HK-2 (cell line): ENCODE data around the gene EIF2B5.
A peak's percentile ranks its signal among the peaks of the same experiment; 100 is the strongest.

Experiments used
- DNase-seq: peaks from one replicate; pipeline ENCODE4 v3.0.0-alpha.2; 2018; ENCODE audit not compliant: unreplicated experiment

The EIF2B5 gene

DNA sequence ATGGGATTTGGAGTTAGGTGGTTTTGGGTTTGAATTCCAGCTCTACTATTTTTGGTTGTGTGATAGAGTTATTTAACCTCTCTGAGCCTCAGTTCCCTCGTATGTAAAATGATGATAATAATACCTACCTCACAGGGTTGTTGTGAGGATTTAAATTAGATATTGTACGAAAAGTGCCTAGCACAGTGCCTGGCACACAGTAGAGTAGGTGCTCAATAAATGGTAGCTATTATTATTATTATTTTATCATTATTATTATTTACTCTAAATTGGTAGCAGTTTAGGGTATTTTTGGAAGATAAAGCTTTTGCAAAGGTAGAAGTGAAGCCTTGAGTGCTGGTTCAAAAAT is 38.2 kb downstream of the EIF2B5 start:
- DNase-seq: no peak

DNA sequence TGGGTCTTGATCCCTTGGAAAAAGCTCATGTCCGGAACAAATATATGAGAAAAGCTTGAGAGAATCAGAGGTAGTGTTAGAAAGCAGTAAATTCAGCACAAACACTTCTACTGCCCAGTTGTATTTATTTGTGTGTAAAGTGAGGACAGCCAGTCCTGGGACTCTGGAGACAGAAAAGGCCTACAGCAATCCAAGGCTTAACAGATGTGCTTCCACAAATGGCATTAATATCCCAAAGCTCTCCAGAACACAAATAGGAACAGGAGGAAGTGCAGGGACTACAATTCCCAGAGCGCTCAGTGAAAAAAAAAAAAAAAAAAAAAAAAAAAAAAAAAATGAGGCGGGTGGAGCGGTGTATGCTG is 39.1 kb downstream of the EIF2B5 start:
- no peak for DNase-seq

DNA sequence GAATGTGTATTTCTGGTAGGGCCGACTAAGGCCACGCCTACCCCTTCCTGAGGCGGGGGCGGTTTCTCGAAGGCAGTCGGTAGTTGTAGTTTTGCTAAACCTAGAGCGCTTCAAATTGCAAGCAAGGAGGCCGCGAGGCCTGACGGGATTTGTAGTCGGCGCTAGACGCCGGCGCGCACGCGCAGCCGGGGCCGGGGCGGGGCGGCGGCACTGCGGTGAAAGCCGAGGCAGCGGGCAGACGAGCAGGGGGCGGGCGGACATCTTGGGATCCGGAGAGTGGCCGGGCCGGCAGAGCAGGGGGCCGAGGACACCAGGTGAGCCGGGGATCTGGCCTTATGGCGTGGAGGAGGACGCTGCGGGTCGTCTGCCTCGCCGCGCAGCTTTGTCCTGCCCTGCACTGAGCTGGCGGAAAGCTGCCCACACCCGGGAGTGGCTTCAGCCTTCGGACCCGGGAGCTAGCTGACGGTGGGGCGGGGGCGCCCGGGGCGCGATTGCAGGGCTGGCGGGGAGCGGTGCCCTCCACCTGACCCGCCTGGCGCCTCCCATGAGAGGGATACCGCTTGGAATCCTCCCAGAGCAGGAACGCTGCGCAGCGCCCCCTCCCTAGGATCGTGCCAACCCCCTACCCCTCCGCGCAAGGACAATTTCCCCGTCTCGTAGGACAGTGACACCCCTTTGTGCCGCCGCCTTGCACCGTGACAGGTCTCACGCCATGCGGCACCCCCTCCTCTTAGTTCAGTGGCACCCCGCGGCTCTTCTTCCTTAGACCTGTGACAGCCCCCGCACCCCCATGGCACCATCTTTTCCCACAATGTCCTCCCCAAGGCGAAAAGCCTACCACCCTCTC is 39.7 kb downstream of the EIF2B5 start, which contains the start of gene AP2M1:
Gene AP2M1, plus strand, starts transcription at position 210 of the 847 bp plus-strand sequence. CDS start 2,139 bp downstream, outside the sequence.
- DNase-seq: peak; percentile 99

DNA sequence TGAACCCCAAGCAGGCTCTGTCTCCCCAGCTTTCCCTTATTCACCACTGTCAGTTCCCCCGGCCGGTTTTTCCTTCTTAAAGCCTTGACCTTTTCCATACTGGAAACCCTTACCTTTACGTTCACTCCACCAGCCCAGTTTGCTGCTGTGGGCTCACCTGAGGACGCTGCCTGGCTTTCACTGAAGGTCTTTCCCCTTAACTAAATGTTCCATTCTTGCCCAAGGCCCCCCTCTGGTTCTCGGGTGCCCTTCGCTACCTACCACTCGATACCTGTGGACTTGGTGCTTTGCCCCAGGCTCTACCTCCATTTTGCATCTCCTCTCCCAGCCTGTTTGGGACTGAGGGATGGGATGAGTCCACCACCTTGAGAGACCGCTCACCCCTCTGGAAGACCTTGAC is 40.3 kb downstream of the EIF2B5 start:
- no peak for DNase-seq

DNA sequence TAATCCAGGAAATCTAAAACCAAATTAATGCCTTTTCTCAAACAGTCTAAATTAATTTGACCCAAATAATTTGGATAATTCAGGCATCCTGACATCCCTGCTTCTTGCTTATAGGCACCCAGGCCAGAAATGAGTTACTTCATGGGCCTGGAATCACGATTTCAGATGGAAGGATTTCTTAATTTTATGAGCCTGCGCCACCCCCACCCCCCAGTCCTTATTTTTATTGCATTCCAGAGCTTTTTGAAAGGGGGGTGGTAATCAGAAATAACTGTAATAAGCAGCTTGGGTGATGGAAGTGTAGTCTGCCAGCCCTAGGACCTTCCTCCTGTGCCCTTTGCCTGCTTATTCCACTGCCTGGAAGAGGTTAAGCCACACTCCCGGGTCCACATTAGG is 40.8 kb downstream of the EIF2B5 start:
- no peak for DNase-seq

DNA sequence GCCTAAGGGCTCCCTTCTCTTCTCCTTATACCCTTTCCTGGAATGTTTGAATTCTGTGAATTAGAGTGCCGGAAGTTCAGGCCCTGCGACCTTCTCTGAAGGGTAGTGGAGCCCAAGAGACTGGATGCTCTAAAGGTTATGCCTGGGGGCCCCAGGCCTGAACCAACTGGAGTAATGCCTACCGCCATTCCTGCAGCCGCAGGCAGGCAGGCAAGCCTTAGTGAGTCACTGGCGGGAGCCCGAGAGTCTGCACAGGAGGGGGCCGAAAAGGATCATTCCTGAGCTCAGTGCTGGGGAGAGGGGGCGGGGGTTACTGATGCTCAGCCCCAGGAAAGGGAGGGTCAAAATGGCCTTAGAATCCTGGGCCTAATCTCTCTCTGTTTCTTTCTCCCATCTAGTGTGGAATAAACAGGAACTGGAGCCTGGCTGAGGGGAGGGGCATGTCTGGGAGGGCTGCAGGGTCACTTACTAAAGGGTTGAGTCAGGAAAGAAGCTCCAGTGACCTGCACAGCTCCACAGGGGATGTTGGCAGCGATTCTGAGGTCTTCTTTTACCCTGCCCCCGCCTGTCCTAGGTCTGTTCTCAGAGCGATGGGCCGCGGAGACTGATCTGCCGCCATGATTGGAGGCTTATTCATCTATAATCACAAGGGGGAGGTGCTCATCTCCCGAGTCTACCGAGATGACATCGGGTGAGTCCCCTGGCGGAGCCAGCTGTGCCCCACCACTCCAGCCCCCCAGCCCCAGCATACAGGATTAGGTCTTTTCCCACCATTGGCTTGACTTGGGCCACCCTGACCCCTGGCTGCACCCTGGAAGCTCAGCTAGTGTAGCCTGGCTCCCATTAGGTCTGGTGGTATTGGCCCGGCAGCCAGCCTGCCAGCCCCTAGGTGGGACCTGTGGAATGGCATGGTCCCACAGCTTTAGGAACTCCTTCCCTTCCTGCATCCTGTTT is 41.5 kb downstream of the EIF2B5 start:
- peak; percentile 96 for DNase-seq

DNA sequence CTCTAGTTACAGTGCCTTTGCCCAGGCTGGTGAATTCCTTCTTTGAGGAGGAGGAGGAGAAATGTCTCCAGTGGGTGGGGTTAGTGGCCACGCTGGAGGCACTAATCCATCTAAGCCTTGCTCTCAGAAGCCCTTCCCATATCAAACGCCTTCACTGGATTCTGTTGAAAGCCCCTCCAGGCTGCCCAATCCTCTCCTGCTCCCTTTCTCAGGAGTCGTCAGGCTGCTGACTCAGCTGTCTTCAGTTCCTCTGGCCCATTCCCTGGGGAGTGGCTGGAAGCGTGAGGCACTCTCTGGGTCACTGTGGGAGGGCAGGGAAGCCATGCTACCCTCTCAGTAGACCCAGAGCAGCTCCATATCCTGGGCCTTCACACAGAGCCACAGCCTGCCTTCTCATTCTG is 42.2 kb downstream of the EIF2B5 start:
- peak; percentile 54 for DNase-seq

DNA sequence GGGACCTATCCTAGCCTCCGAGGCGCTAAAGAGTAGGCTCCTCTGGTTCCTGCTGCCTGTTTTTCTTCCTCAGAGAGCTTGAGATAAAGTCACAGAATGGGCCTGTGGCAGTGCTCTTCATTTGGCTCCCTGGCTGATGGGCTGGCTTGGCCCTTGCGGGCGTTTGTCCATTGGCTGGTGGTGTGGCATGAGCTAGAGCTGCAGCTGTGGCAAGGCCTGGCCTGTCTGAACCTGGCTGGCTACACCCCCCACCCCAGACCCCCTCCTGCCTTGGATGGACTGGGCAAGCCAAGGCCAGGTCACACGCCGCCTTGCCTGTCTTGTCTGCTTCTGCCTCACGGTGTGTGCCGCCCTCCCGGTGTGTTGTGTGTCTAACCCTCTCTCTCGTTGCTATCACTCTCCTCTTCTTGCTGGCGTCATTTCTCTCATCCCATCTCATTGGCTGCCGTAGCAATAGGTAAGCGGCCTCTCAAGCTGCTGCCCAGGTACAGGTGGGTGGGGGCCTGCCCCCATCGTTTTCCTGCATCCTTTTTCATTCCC is 42.7 kb downstream of the EIF2B5 start:
- no peak for DNase-seq

DNA sequence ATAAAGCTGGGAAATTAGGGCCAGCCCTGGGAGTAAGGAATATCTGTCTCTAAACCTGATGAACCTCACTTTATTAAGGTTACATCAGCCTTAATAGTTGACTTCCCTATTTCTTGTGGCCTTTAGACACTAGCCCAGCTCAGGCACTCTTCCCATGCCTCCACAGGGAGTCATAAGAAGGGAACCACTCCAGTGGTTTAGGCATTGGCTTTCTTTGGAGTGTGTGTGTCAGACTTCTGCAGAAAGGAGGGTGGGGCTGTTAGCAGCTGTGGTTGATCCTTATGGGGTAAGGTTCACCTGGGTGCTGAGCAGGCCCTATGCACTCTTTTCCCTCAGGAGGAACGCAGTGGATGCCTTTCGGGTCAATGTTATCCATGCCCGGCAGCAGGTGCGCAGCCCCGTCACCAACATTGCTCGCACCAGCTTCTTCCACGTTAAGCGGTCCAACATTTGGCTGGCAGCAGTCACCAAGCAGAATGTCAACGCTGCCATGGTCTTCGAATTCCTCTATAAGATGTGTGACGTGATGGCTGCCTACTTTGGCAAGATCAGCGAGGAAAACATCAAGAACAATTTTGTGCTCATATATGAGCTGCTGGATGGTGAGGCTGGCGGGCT is 43.5 kb downstream of the EIF2B5 start:
- no peak for DNase-seq

DNA sequence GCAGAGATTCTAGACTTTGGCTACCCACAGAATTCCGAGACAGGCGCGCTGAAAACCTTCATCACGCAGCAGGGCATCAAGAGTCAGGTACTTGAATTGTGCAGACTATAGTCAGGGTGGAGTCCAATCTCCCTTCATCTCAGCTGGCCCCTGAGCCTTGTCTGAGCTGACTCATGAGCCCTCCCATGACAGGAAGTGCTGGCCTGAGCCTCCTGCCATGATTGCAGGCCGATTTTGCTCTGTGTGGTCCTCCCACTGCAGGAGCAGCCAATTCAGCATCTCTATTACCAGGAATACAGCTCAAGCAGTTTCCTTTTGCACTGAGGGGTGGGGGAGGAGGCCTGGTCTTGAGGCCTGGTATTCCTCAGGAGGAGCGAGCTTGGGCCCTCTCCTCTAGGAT is 45.0 kb downstream of the EIF2B5 start:
- DNase-seq: peak; percentile 48

DNA sequence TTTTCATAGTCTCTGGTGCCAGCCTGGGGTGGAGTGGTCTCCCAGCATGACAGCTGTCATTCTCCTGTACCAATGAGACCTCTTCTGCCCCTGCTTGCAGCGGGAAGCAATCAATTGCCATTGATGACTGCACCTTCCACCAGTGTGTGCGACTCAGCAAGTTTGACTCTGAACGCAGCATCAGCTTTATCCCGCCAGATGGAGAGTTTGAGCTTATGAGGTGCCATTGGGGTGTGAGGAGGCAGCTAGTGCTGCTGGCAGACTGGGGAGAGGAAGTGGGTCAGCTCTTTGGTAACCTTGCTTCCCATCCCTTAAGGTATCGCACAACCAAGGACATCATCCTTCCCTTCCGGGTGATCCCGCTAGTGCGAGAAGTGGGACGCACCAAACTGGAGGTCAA is 46.4 kb downstream of the EIF2B5 start:
- no peak for DNase-seq

DNA sequence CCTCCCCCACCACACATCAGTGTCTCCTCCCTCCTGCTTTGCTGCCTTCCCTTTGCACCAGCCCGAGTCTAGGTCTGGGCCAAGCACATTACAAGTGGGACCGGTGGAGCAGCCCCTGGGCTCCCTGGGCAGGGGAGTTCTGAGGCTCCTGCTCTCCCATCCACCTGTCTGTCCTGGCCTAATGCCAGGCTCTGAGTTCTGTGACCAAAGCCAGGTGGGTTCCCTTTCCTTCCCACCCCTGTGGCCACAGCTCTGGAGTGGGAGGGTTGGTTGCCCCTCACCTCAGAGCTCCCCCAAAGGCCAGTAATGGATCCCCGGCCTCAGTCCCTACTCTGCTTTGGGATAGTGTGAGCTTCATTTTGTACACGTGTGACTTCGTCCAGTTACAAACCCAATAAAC is 48.5 kb downstream of the EIF2B5 start:
- no peak for DNase-seq

DNA sequence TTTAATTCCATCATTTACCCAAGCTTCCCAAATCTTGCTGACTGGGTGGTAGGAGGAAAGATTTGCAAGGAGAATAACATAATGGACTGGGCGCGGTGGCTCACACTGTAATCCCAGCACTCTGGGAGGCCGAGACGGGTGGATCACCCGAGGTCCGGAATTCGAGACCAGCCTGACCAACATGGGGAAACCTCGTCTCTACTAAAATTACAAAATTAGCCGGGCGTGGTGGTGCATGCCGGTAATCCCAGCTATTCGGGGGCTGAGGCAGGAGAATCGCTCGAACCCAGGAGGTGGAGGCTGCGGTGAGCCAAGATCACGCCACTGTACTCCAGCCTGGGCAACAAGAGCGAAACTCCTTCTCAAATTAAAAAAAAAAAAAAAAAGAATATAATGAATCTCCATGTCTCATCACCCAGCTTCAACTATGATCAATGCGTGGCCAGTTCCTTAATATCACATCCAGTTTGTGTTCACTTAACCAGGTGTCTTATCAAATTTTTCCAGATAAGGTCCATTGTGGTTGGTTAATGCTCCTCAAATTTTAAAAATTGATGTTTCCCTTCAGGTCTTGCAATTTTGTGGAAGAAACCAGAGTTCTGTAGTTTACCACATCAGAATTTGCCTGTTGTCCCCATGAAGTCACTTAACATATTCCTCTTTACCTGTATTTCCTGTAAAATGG is 49.5 kb downstream of the EIF2B5 start:
- no peak for DNase-seq

DNA sequence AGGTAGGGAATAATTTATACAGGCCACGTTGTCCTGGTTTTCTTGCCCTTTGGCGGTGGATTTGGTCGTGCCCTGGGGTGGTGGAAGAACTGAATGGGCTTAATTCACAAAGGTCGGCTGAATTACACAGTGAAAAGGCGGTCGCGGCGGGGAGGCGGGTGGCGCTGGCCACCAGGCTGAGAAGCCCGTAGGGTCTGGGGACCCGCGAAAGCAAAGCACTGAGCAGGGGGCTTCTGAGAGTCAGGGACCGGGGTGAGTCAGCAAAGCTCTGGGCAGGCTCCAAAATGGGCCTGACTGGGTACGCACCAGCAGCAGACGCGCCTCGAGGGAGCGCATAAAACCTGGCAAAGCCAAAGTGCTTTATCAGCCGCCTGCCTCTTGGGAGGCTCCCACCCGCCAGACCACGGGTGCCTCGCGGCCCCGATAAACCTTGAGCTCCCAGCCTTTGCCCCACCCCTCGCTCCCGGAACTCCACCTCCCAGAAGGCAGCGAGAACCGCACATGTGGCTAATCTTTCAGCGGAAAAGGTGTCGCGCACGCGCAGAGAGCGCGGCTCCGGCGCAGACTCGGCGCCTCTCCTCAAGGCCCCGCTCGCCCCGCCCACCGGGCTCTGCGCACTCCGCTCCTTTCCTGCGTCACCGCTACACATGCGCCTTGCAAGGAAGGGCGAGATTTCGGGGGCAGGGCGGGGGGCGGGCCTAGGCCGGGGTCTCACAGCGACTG is 50.5 kb downstream of the EIF2B5 start:
- peak; percentile 100 for DNase-seq

DNA sequence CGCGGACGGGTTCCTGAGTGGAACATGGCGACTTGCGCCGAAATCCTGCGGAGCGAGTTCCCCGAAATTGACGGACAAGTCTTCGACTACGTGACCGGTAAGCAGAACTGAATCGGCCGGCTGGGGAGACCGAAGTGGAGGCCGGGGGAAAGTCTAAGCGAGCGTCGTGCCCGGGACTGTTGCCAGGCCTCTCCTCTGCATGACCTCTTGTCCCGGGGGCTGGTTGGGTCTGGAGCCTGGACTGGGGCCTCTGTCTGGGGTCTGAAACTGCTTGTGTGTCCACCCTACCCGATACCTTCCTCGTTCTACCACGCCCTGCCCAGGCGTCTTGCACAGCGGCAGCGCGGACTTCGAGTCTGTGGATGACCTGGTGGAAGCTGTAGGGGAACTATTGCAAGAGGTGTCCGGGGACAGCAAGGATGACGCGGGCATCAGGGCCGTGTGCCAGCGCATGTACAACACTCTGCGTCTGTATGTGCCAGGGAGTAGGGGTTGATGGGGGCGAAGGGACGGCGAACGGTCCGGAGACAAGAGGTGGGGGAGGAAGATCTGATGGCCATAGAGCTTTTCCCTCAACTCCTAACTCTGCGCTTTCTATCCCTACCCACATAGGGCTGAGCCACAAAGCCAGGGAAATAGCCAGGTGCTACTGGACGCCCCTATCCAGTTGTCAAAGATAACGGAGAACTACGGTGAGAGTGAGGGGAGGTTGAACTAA is 51.2 kb downstream of the EIF2B5 start, which contains the start of gene ABCF3:
Gene ABCF3, plus strand, starts transcription at position 16 of the 718 bp plus-strand sequence. Its CDS starts 9 bp downstream, at position 25.
- no peak for DNase-seq

DNA sequence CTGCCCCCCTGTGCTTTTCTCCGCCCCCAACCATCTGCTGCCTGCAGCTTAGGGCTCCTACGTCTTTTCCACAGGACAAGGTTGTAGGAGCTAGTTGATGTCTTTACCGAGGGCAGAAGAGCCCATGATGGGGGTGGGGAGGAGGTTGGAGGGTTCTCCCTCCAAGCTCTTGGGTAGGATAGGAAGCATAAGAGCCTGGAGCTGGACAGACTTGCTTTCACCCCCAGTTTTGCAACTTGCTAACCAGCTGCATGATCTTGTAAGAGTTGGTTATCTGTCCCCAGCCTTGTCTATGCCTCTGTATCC is 51.7 kb downstream of the EIF2B5 start:
- DNase-seq: no peak

DNA sequence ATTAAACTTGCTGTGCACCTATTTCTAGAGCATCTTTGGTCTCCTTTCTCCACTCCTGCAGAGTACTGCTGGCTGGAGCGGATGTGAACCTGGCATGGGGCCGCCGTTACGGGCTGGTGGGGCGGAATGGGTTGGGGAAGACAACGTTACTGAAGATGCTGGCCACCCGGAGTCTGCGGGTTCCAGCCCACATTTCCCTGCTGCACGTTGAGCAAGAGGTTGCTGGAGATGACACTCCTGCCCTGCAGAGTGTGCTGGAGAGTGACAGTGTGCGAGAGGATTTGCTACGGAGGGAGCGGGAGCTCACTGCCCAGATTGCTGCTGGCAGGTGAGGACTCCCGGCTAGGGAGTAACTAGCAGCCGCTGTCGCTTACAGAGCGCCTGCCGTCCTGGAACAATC is 52.9 kb downstream of the EIF2B5 start:
- DNase-seq: no peak

DNA sequence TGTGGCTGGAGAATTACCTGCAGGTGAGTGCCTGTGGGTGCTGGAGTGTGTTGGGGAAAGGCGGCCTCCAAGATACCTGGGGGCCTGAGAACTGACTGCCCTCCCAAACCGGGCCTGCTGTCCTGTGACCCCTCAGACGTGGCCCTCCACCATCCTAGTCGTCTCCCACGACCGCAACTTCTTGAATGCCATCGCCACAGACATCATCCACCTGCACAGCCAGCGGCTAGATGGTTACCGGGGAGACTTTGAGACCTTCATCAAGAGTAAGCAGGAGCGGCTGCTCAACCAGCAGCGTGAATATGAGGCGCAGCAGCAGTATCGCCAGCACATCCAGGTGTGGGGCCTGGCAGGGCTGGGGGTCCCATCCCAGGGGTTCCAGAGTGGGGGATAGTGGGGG is 54.3 kb downstream of the EIF2B5 start:
- DNase-seq: no peak

DNA sequence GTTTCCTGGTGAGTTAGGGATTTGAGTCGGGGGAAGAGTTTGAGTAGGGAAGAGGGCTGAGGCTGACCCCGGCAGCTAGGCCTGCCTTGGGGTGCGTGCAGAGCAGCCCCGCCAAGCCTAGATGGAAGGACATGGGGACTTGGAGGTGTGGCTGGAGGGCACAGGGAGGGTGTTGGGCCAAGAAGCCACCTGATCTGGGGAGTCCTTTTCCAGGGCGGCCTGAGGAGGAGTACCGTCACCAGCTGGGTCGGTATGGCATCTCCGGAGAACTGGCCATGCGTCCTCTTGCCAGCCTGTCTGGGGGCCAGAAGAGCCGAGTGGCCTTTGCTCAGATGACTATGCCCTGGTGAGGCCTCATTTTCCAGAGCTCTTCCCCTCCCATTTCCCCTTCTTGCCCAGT is 57.7 kb downstream of the EIF2B5 start:
- no peak for DNase-seq

DNA sequence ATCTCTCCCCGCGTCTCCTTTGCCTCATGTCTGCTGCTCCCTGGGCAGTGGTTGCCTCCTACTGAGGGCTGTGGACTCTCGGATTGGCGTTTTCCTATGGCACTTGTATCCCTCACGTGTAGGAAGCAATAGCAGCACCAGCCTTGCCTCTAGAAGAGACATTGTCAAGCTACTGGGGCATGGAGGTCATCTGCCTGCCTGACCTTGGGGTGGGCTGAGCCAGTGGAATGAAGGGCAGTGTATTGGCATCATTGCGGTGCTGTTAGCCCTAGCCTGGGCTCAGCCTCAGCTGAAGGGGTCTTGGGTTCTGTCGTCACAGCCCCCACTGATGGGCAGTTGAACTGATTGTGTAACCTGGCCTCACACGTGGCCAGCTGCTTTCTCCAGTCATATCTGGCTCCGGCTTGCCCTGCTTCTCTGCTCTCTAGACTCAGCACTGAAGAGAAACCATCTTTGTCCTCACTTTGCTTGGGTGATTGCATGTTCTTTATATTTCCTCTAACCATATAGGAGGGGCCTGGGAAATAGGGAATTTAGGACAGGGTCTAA is 58.9 kb downstream of the EIF2B5 start:
- no peak for DNase-seq
